H1 (cell line): ENCODE measurements around the gene SLC9A3. TPM values are rescaled to one million over a fixed set of nuclear protein-coding genes. Genes with fewer than 3 reads are reported as not detected.

ENCODE experiments used
- CTCF ChIA-PET: fragments of 300-600 bp; sonication (Branson Sonifier 250); formaldehyde crosslinking; loops from one replicate; lab custom pipeline; 2021; ENCODE audit not compliant: partially characterized antibody; lab: Charles Lee
- POLR2A ChIA-PET: fragments of 300-600 bp; sonication (Branson Sonifier 250); formaldehyde crosslinking; loops from one replicate; lab custom pipeline; 2021; ENCODE audit warnings: inconsistent platforms; ENCODE audit not compliant: partially characterized antibody; lab: Charles Lee
- DNase-seq, 2 experiments: peaks; one replicate each; pipeline versions ENCODE4 v3.0.0 to v3.0.0-alpha.2; 2010 to 2022; ENCODE audit warnings: low spot score in 2 of 2, low read depth in 1 of 2, mixed read lengths in 1 of 2
- FAIRE-seq: peaks from 2 replicates; lab custom pipeline; 2011; peaks lifted over from hg19 to GRCh38; lab: Jason Lieb, UNC
- H2AFZ ChIP-seq: 2 replicates; pipeline ENCODE4 v1.8.1; 2012; ENCODE audit warnings: low read length, inconsistent platforms
- H2AK5ac ChIP-seq: 2 replicates; pipeline ENCODE4 v1.6.1; 2013; ENCODE audit warnings: low read depth, low read length
- H2BK120ac ChIP-seq: replicated peaks from 2 replicates; pipeline ENCODE3; 2013; ENCODE audit warnings: low read depth, low read length, inconsistent platforms
- H2BK12ac ChIP-seq: 2 replicates; pipeline ENCODE4 v1.6.1; 2013; ENCODE audit warnings: low read depth, low read length
- H2BK15ac ChIP-seq: 2 replicates; pipeline ENCODE4 v1.6.1; 2013; ENCODE audit warnings: low read length
- H2BK20ac ChIP-seq: 2 replicates; pipeline ENCODE4 v1.6.1; 2013; ENCODE audit warnings: low read length
- H2BK5ac ChIP-seq: 2 replicates; pipeline ENCODE4 v1.6.1; 2013; ENCODE audit warnings: low read depth, low read length
- H3K14ac ChIP-seq: 2 replicates; pipeline ENCODE4 v1.6.1; 2013; ENCODE audit warnings: inconsistent platforms; ENCODE audit not compliant: insufficient read length
- H3K18ac ChIP-seq: 2 replicates; pipeline ENCODE4 v1.6.1; 2013; ENCODE audit warnings: low read length; ENCODE audit errors: extremely low read depth
- H3K23ac ChIP-seq: 2 replicates; pipeline ENCODE4 v1.6.1; 2013; ENCODE audit warnings: inconsistent platforms; ENCODE audit not compliant: insufficient read length
- H3K23me2 ChIP-seq: 2 replicates; pipeline ENCODE4 v1.6.1; 2013; ENCODE audit warnings: low read depth, low read length
- H3K27ac ChIP-seq: 2 replicates; pipeline ENCODE4 v1.6.1; 2011; ENCODE audit warnings: low read depth, low read length, inconsistent platforms
- H3K27me3 ChIP-seq, 4 experiments: replicated peaks in 1 of 4; 1 replicate in 1 of 4; 2 replicates in 3 of 4; pipeline versions ENCODE4 v1.6.1 to v1.8.1; 2011 to 2013; ENCODE audit warnings: low read length in 3 of 4, mild to moderate bottlenecking in 3 of 4, inconsistent platforms in 2 of 4, mixed read lengths in 2 of 4, moderate library complexity in 1 of 4; ENCODE audit not compliant: control insufficient read depth in 3 of 4, insufficient read depth in 3 of 4; ENCODE audit errors: extremely low read depth in 1 of 4
- H3K36me3 ChIP-seq, 4 experiments: 2 replicates each; pipeline versions ENCODE4 v1.6.1 to v1.8.1; 2011 to 2013; ENCODE audit warnings: mild to moderate bottlenecking in 4 of 4, low read length in 3 of 4, moderate library complexity in 2 of 4, control low read depth in 1 of 4, inconsistent platforms in 1 of 4; ENCODE audit not compliant: insufficient read depth in 4 of 4, control insufficient read depth in 2 of 4
- H3K4ac ChIP-seq: replicated peaks from 2 replicates; pipeline ENCODE3; 2013; ENCODE audit warnings: low read length, low read depth, mixed read lengths, inconsistent platforms; ENCODE audit not compliant: insufficient read length
- H3K4me1 ChIP-seq, 4 experiments: replicated peaks in 1 of 4; 1 replicate in 1 of 4; 2 replicates in 3 of 4; pipeline versions ENCODE4 v1.6.1 to v1.8.1; 2011 to 2013; ENCODE audit warnings: low read length in 3 of 4, inconsistent platforms in 2 of 4, mixed read lengths in 1 of 4; ENCODE audit not compliant: insufficient read depth in 4 of 4, control insufficient read depth in 3 of 4
- H3K4me2 ChIP-seq, 2 experiments: 2 replicates each; pipeline versions ENCODE4 v1.6.1 to v1.8.1; 2011 to 2013; ENCODE audit warnings: low read depth in 2 of 2, low read length in 2 of 2, control low read depth in 1 of 2, inconsistent platforms in 1 of 2, mild to moderate bottlenecking in 1 of 2; ENCODE audit not compliant: insufficient read depth in 1 of 2
- H3K4me3 ChIP-seq, 4 experiments: fragments of 200-600, 300-600 bp in 1 of 4; sonication (generic), shearing (Covaris generic), sonication (Bioruptor Twin) in 1 of 4; 2 replicates each; pipeline versions ENCODE4 v1.5.1 to v1.8.1; 2011 to 2016; ENCODE audit warnings: low read length in 4 of 4, low read depth in 3 of 4, control low read depth in 2 of 4, inconsistent platforms in 2 of 4, mild to moderate bottlenecking in 2 of 4, mixed read lengths in 1 of 4, moderate library complexity in 1 of 4; ENCODE audit not compliant: insufficient read depth in 2 of 4; ENCODE audit errors: extremely low read depth in 1 of 4
- H3K56ac ChIP-seq: replicated peaks from 2 replicates; pipeline ENCODE3; 2013; ENCODE audit warnings: low read depth, mild to moderate bottlenecking, mixed read lengths, low read length, inconsistent platforms; ENCODE audit not compliant: insufficient read length
- H3K79me1 ChIP-seq: 2 replicates; pipeline ENCODE4 v1.6.1; 2013; ENCODE audit warnings: low read depth, low read length, control low read depth
- H3K79me2 ChIP-seq, 2 experiments: 2 replicates each; pipeline versions ENCODE4 v1.6.1 to v1.8.1; 2012 to 2013; ENCODE audit warnings: low read length in 2 of 2, mild to moderate bottlenecking in 2 of 2, inconsistent platforms in 1 of 2; ENCODE audit not compliant: insufficient read depth in 2 of 2, control insufficient read depth in 1 of 2
- H3K9ac ChIP-seq, 4 experiments: replicated peaks in 1 of 4; 1 replicate in 1 of 4; 2 replicates in 3 of 4; pipeline versions ENCODE4 v1.6.1 to v1.8.1; 2011 to 2013; ENCODE audit warnings: low read depth in 3 of 4, low read length in 3 of 4, control low read depth in 2 of 4, mild to moderate bottlenecking in 2 of 4, moderate library complexity in 2 of 4, inconsistent platforms in 1 of 4; ENCODE audit errors: extremely low read depth in 1 of 4
- H3K9me3 ChIP-seq, 2 experiments: 2 replicates each; pipeline versions ENCODE4 v1.6.1 to v1.8.1; 2012 to 2013; ENCODE audit warnings: mild to moderate bottlenecking in 2 of 2, moderate library complexity in 2 of 2, control low read depth in 1 of 2, inconsistent platforms in 1 of 2, low read depth in 1 of 2, low read length in 1 of 2, mixed read lengths in 1 of 2; ENCODE audit not compliant: insufficient read depth in 2 of 2
- H4K20me1 ChIP-seq, 2 experiments: replicated peaks in 1 of 2; 2 replicates each; pipeline versions ENCODE3 to v1.8.1; 2011 to 2013; ENCODE audit warnings: inconsistent platforms in 2 of 2, low read length in 2 of 2, mild to moderate bottlenecking in 1 of 2; ENCODE audit not compliant: insufficient read depth in 2 of 2, control insufficient read depth in 1 of 2
- H4K5ac ChIP-seq: 2 replicates; pipeline ENCODE4 v1.6.1; 2013; ENCODE audit warnings: low read length, low read depth, mixed read lengths, inconsistent platforms; ENCODE audit not compliant: insufficient read length
- H4K8ac ChIP-seq: 2 replicates; pipeline ENCODE4 v1.8.0; 2013; ENCODE audit warnings: mild to moderate bottlenecking, moderate library complexity, low read length, inconsistent platforms; ENCODE audit not compliant: insufficient read depth; ENCODE audit errors: extremely low read depth
- H4K91ac ChIP-seq: replicated peaks from 2 replicates; pipeline ENCODE3; 2013; ENCODE audit warnings: low read length, mixed read lengths, inconsistent platforms; ENCODE audit not compliant: insufficient read length
- ATF2 ChIP-seq: IDR thresholded peaks from 2 replicates; pipeline ENCODE4 v1.6.1; 2012; ENCODE audit warnings: low read length, inconsistent platforms
- CEBPB ChIP-seq: IDR thresholded peaks from 2 replicates; pipeline ENCODE4 v1.6.1; 2012; ENCODE audit warnings: low read depth, low read length
- E2F6 ChIP-seq: IDR thresholded peaks from 2 replicates; pipeline ENCODE4 v1.6.1; 2012; ENCODE audit warnings: inconsistent platforms
- EP300 ChIP-seq, 2 experiments: IDR thresholded peaks; 1 replicate in 1 of 2; 2 replicates in 1 of 2; pipeline ENCODE4 v1.6.1; 2011 to 2012; ENCODE audit warnings: low read depth in 2 of 2, low read length in 2 of 2, mild to moderate bottlenecking in 2 of 2, borderline replicate concordance in 1 of 2, inconsistent platforms in 1 of 2, moderate library complexity in 1 of 2
- EZH2 ChIP-seq: fragments of 200-600 bp; sonication (generic); IDR thresholded peaks from 2 replicates; pipeline ENCODE4 v1.7.1; 2012; ENCODE audit warnings: low read depth, mild to moderate bottlenecking, moderate library complexity, low read length, inconsistent platforms; ENCODE audit not compliant: severe bottlenecking
- GTF2F1 ChIP-seq: IDR thresholded peaks from 2 replicates; pipeline ENCODE4 v1.6.1; 2012; ENCODE audit warnings: low read depth, low read length, improper control_type of control experiment, borderline replicate concordance
- HDAC2 ChIP-seq, 2 experiments: fragments of 300-600 bp in 1 of 2; sonication (generic) in 1 of 2; IDR thresholded peaks; 2 replicates each; pipeline ENCODE4 v1.6.1; 2011 to 2012; ENCODE audit warnings: low read depth in 2 of 2, low read length in 2 of 2, mild to moderate bottlenecking in 2 of 2, moderate library complexity in 2 of 2, borderline replicate concordance in 1 of 2, inconsistent platforms in 1 of 2
- RNF2 ChIP-seq: fragments of 200-900, 300-1000 bp; sonication (generic); IDR thresholded peaks from 2 replicates; pipeline ENCODE4 v1.7.1; 2016; ENCODE audit warnings: borderline replicate concordance, low read depth, mild to moderate bottlenecking, antibody characterized with exemption, low read length; ENCODE audit not compliant: poor library complexity, severe bottlenecking; ENCODE audit errors: missing control alignments
- SIRT6 ChIP-seq: IDR thresholded peaks from one replicate; pipeline ENCODE4 v1.7.1; 2012; ENCODE audit warnings: low read length, inconsistent platforms
- SRF ChIP-seq: IDR thresholded peaks from 2 replicates; pipeline ENCODE4 v1.6.1; 2011; ENCODE audit warnings: mild to moderate bottlenecking, low read depth, low read length, moderate library complexity
- TCF12 ChIP-seq: IDR thresholded peaks from 2 replicates; pipeline ENCODE4 v1.6.1; 2011; ENCODE audit warnings: low read depth, mild to moderate bottlenecking, low read length
- WGBS, 2 experiments: shearing (Covaris generic) in 1 of 2; methylation state at CpG; one replicate each; pipeline versions ENCODE4 v1.1.6 to v1.1.7; 2013 to 2015; ENCODE audit warnings: low lambda C conversion rate in 2 of 2, mixed read lengths in 2 of 2, inconsistent platforms in 1 of 2, low coverage in 1 of 2, missing lambda C conversion rate in 1 of 2; ENCODE audit not compliant: insufficient replicate concordance in 2 of 2, insufficient coverage in 1 of 2, insufficient read length in 1 of 2; ENCODE audit errors: extremely low coverage in 1 of 2, missing lambda C conversion rate in 1 of 2; 5-methylcytosine and 5-hydroxymethylcytosine counted together
- polyA plus RNA-seq, 7 experiments: library from polyadenylated mRNA; depleted of rRNA in 3 of 7; stranded (reverse) in 5 of 7; unstranded in 2 of 7; fragments of >200 nt in 5 of 7; fragments of 200-250 nt in 2 of 7; gene quantifications; 1 replicate in 5 of 7; 2 replicates in 1 of 7; 4 replicates in 1 of 7; pipeline versions ENCODE4 v1.2.1 to v1.2.3, GENCODE V29; 2011 to 2013; ENCODE audit warnings: missing spikeins in 2 of 7, mixed read lengths in 2 of 7
- total RNA-seq: library from RNA; stranded (reverse); fragmentation: NEBNext Ultra II Directional; extraction: Animal tissue kit (Norgen Biotek cat#: 25700); gene quantifications from 2 replicates; pipeline ENCODE4 v1.2.1, GENCODE V29; 2021

Gene SLC9A3
- total and polyA plus RNA-seq, 2 of the 8 experiments (the other 6 are each of a cell fraction or from before 2014, with no cell fraction given), result 0.95 to 1.0 TPM

GRCh38 chr5:482021-482420, 42.2 kb downstream of the SLC9A3 start:
- CTCF ChIA-PET, result interaction anchor here (0.7 kb wide), 1 partner anchor 35 kb away, joined by 3 read pairs; no protein-coding TSS in a partner anchor
- no peak for TF ChIP-seq SIRT6
- TF ChIP-seq HDAC2 (IDR thresholded peaks at IDR 0.05; ENCODE audit: borderline replicate concordance in 1 of 2, low read depth in 2 of 2, low read length in 2 of 2), result no peak
- no peak for TF ChIP-seq ATF2
- no peak for TF ChIP-seq EZH2
- no peak for TF ChIP-seq E2F6
- TF ChIP-seq SRF, result no peak
- TF ChIP-seq GTF2F1, result no peak
- TF ChIP-seq TCF12, result no peak
- TF ChIP-seq EP300 (IDR thresholded peaks at IDR 0.05; ENCODE audit: borderline replicate concordance in 1 of 2, low read depth in 2 of 2, low read length in 2 of 2), result no peak
- TF ChIP-seq CEBPB, result no peak
- no peak for TF ChIP-seq RNF2

More at GRCh38 chr5:482021-482420, 42.2 kb downstream of the SLC9A3 start:
- no peaks in the 10 kb centered on the region; a peak in 3 of 7 replicates for H3K27me3 ChIP-seq
- no peaks in the 10 kb centered on the region for H3K79me2 ChIP-seq
- FAIRE-seq, result no peak
- no peaks in the 10 kb centered on the region for H3K4me1 ChIP-seq
- no peak overlapping the region for H2BK20ac ChIP-seq
- H3K9me3 ChIP-seq, result no peaks in the 10 kb centered on the region
- H3K4me3 ChIP-seq, result no peak overlapping the region
- no peak overlapping the region for H3K56ac ChIP-seq
- H4K91ac ChIP-seq, result no peak overlapping the region
- H3K9ac ChIP-seq, result no peak overlapping the region
- no peak overlapping the region for H3K4me2 ChIP-seq
- no peak for DNase-seq
- H3K4ac ChIP-seq, result no peak overlapping the region
- H4K8ac ChIP-seq, result no peak overlapping the region
- no peak overlapping the region for H2AK5ac ChIP-seq
- H2BK15ac ChIP-seq, result no peak overlapping the region
- no peak overlapping the region for H4K5ac ChIP-seq
- no peak overlapping the region for H2AFZ ChIP-seq
- no peaks in the 10 kb centered on the region for H3K79me1 ChIP-seq
- no peak overlapping the region for H3K23ac ChIP-seq
- 85% methylated on average over 17 of the region's 24 CpGs; no CpG with 5 or more reads in 1 of the 2 experiments for WGBS, 2 experiments
- no peak overlapping the region for H3K27ac ChIP-seq
- H2BK12ac ChIP-seq, result no peak overlapping the region
- H3K18ac ChIP-seq, result no peak overlapping the region
- no peak overlapping the region for H3K14ac ChIP-seq
- peaks cover 0 to 3% of the 10 kb centered on the region in 2 experiments for H4K20me1 ChIP-seq
- H3K36me3 ChIP-seq, result no peaks in the 10 kb centered on the region
- no peaks in the 10 kb centered on the region for H3K23me2 ChIP-seq
- H2BK5ac ChIP-seq, result no peak overlapping the region
- POLR2A ChIA-PET, result no interaction called here
- no peak overlapping the region for H2BK120ac ChIP-seq
